Kidney tubule cell (primary cell): ENCODE results near the gene ITPKA.
A peak's percentile ranks its signal among the peaks of the same experiment; 100 is the strongest.

ENCODE experiments used
- DNase-seq: peaks from one replicate; pipeline ENCODE4 v3.0.0-alpha.2; 2018; ENCODE audit warnings: low spot score

ITPKA gene

DNA sequence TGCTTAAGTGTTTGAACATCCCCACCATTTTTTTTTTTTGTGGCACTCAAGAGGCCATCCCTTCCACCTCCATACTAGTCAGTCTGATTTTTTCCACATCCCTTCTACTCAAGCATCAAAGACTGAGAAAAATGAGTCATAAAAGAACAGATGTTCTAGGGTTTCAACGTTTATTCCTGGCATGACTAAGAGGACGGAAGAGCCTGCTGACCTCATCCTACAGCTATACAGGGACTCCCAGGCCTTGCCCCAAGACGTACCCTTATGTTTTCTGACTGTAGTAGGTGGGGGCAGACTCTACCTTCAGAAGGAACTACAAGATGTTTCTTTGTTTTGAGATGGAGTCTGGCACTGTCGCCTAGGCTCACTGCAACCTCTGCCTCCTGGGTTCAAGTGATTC is 3.3 kb upstream of the ITPKA start:
- peak; percentile 96 for DNase-seq

DNA sequence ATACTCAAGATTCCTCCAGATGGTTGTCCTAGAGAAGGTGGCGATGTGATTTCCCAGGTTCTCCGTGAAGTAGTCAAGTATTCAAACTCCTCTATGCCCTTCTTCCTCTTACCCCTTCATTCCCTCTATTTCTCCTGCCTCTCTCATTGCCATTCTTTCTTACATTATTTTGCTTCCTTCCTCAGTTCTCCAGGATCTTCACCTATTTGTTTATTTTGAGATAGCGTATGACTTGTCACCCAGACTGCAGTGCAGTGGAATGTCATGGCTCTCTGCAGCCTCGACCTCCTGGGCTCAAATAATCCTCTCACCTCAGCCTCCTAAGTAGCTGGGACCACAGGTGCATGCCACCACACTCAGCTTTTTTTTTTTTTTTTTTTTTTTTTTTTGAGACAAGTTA is 1.8 kb upstream of the ITPKA start:
- no peak for DNase-seq

DNA sequence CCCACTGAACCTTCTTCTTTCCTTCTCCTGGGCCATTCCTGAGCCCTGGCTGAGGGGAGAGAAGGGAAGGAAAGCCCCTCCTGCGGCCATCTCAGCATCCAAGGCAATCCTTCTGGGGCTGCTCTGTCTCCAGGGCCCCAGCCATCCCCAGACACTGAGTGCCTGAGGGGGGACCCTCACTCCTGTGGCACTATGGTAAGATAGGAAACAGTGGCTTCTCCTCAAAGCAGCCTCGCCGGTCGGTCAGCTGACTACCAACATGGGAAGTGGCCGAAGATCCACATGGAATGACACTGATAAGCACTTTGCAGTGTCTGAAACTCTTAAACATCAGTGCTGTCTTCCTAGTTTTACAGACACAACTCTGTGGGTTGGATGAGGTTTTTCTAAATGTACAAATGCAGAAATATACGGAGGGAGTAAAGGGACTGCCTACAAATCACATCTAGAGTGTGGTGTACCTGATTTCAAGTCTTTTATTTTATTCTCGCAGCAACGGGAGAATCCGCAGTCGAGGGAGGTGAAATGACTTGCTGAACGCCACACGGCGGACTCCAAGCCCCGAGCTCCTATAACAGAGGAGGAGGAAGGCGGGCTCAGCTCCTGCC is 973 bp upstream of the ITPKA start:
- DNase-seq = no peak

DNA sequence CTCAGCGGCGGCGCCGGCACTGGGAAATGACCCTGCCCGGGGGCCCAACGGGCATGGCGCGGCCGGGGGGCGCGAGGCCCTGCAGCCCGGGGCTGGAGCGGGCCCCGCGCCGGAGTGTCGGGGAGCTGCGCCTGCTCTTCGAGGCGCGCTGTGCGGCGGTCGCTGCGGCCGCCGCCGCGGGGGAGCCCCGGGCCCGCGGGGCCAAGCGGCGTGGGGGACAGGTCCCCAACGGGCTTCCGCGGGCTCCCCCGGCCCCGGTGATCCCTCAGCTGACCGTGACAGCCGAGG is 172 bp downstream of the ITPKA start:
- no peak for DNase-seq

DNA sequence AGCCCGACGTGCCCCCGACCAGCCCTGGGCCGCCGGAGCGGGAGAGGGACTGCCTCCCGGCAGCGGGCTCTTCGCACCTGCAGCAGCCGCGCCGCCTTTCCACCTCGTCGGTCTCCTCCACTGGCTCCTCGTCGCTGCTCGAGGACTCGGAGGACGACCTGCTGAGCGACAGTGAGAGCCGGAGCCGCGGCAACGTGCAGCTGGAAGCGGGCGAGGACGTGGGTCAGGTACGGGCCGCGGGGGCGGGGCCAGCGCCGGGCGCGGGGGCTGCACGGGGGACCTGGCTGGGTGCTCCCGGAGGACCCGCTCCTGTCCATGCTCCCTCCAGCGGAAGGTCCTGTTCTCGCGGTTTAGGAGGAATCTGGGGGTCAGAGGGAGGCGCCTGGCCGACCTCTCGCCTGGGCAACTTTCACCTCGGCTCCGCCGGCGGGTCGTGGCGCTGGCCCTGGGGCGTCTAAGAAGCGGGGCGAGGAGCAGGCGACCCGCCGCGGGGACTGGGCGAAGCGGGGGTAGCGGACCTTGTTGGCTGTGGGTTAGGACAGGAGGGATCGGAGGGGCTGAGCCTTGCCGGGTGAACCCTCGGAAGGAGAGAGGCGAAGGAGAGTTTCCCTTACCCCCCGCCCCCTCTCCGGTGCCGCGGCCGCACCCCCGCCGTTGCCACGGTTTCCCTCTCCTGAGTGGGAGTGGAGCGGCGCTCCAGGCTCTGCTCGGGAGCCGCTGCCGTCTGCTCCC is 682 bp downstream of the ITPKA start:
- DNase-seq = no peak

- no peak for DNase-seq
Measured at GRCh38 chr15:41494922-41495735, 1.5 kb downstream of the ITPKA start.

GRCh38 chr15:41495736-41496599 is 2.3 kb downstream of the ITPKA start:
- DNase-seq = no peak

DNA sequence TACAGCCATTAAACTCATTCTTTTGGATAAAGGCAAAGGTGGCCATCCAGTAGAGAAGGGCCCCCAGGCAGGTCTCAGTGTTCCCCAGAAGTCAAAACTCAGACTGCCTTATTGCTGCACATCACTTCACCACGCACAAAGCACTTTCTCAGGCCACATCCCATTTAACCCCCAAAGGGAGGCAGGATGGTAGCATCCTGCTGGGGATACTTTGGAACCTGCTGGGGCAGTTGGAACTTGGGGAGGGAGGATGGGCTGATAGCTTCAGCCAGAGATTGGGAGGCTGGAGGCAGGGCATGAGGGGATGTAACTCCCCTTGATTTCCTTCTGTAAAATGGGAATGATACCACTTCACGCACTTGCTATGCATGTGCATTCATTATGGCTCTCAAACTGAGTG is 5.0 kb downstream of the ITPKA start:
- no peak for DNase-seq

- no peak for DNase-seq
Measured at GRCh38 chr15:41499109-41499851, 5.6 kb downstream of the ITPKA start.

DNA sequence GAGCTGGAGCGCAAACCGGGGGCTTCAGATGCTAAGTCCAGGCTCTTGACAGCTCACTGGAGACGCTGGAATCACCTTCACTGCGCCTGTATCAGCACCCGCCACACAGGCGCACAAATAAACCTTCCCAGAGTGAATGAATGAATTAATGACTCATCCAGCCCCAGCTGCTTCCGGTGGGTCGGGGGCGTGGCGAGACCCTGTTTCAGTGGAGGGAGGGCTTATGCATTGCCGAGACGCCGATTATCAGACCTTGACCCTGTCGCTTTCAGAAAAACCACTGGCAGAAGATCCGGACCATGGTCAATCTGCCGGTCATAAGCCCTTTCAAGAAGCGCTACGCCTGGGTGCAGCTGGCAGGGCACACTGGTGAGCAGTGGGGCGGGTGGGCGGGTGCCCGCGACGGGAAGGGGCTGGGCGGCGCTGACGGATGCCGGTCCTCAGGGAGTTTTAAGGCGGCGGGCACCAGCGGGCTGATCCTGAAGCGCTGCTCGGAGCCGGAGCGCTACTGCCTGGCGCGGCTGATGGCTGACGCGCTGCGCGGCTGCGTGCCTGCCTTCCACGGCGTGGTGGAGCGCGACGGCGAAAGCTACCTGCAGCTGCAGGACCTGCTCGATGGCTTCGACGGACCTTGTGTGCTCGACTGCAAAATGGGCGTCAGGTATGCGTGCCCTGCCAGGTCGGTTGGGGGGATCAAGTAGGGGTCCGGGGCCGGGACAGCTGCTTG is 7.7 kb downstream of the ITPKA start:
- peak; percentile 61 for DNase-seq

DNA sequence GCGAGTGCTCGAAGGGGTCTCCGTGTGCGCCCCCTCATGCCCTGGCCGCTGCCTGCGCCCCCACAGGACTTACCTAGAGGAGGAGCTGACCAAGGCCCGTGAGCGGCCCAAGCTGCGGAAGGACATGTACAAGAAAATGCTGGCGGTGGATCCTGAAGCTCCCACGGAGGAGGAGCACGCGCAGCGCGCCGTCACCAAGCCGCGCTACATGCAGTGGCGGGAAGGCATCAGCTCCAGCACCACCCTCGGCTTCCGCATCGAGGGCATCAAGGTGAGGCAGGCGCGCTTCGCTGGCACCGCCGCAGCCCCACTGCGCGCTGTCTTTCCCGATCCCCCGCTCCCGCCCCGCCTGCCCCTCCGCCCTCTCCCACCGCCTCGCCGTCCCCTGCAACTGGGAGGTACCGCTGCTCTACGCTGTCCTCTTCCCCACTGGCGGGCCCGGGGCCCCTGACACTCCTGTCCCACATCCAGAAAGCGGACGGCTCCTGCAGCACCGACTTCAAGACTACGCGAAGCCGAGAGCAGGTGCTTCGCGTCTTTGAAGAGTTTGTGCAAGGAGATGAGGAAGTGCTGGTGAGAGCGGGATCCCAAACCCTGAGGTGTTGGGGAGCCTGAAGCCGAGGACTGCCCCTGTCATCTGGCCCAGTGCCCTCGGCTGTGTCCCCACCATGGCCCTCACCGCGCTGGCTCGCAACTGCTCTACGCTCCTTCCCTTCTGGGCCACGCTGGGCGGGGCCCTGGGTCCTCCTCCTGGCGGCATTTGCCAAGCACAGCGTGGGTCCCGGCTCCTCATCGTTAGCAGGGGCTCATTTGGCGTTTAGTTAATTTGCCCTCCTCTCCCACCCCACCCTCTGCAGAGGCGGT is 8.5 kb downstream of the ITPKA start:
- no peak for DNase-seq

DNA sequence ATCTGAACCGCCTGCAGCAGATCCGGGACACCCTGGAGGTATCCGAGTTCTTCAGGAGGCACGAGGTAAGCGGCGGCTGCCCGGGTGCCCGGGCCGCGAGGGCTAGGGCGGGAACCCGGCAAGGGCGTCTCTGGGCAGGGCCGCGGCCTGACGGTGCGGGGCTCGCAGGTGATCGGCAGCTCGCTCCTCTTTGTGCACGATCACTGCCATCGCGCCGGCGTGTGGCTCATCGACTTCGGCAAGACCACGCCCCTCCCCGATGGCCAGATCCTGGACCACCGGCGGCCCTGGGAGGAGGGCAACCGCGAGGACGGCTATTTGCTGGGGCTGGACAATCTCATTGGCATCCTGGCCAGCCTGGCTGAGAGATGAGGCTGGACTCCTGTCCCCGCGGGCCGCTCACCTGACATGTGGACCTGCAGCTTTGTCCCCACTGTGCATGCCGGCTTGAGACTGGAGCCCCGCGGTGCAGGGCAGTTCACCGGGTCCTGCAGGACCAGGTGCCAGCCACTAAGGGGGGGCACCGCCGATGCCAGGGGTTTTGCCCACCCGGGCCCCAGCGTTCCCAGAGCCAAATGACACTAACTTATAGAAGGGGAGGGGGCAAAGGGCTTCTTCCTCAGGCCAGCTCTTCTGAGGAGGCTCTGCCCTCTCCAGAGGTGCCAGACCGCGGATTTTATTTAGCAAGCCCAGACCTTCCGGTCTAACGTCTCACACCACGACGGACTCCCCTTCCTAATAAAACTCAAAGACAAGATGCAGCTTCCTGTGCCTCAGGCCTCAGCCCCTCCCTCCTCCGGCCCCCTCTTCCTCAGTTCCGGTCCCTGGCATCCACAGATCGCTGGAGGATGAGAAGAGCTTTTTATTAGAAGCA is 9.4 kb downstream of the ITPKA start:
- DNase-seq = no peak

DNA sequence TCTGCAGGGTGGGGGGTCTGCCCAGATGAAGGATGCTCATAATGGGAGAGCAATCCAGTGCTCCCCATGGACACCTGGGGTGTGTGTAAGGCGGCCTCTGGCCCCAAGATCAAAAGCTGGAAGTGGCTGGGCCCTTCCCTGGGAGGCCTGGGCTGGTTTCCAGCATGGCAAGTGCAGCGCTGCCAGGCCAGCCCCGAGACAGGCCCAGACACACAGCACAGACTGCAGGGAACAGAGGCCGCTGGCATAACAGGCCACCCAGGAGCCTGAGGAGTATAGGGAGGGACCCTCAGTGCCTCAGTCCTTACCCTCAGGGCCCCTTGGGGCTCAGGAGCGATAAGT is 10.0 kb downstream of the ITPKA start:
- no peak for DNase-seq

GRCh38 chr15:41504751-41505492 is 11.2 kb downstream of the ITPKA start:
- DNase-seq = no peak

- DNase-seq = no peak
Measured at GRCh38 chr15:41505776-41506175, 12.1 kb downstream of the ITPKA start.

GRCh38 chr15:41506796-41507341 is 13.2 kb downstream of the ITPKA start:
- no peak for DNase-seq

DNA sequence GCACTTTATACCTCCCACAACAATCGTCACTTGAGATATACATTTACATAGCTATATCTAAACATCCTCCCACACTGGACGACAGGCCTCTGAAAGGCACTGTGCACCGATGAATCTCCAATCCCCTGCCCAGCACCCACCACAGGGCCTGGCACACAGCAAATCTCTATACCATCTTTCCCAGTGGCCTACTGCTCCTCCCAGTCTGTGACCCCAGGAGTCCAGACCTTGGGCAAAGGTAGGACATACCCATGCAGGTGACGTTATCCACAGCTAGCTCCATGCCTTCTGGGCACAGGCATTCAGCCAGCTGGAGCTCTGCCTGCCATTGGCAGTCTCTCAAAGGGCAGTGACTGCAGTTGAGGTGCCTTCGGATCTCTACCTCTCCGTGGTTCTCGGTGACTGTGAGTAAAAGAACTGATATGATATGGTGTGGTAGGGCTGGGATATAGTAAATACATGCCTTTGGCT is 14.2 kb downstream of the ITPKA start:
- DNase-seq = peak; percentile 71

GRCh38 chr15:41510728-41511127 is 17.1 kb downstream of the ITPKA start:
- no peak for DNase-seq
